ENCODE measurements around the gene AASDH. TPM values are rescaled to one million over a fixed set of nuclear protein-coding genes. Genes with fewer than 3 reads are reported as not detected.
"Not testable (repeated sequence)": the region's sequence is repeated elsewhere in the genome, so short reads cannot be mapped to it uniquely, and the experiment has no call there.

The AASDH gene
- total and polyA plus RNA-seq, 2 donors: 6.3 to 17.9 TPM

GRCh38 chr4:56371426-56372220 lies 15.7 kb downstream of the AASDH start:
- H3K27ac ChIP-seq (ENCODE audit: low read depth in 1 of 2, low read length in 1 of 2): no peak overlapping the region

DNA sequence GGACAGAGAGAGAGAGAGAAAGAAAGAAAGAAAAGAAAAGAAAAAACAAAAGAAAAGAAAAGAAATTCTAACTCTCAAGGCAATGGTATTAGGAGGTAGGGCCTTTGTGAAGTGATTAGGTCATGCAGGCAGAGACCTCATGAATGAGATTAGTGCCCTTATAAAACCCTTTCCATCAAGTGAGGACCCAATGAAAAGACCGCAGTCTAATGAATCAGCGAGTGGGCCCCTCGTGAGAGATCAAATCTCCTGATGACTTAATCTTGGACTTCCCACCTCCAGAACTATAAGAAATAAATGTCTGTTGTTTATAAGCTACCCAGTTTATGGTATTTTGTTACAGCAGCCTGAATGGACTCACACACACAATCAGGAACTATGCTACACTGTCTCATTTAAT lies 16.9 kb downstream of the AASDH start:
- 97% methylated on average over 3 of the region's 3 CpGs for WGBS
- no peaks in the 10 kb centered on the region for H3K9me3 ChIP-seq (ENCODE audit: control insufficient read depth in 2 of 2, insufficient read depth in 1 of 2, low read length in 1 of 2)
- no peak for DNase-seq (ENCODE audit: low read depth in 6 of 9, low spot score in 9 of 9)
- no peak overlapping the region for H3K4me3 ChIP-seq (ENCODE audit: low read length in 2 of 2)
- no peaks in the 10 kb centered on the region for H3K4me1 ChIP-seq (ENCODE audit: control insufficient read depth in 2 of 2, insufficient read depth in 2 of 2, low read length in 2 of 2)
- no peaks in the 10 kb centered on the region for H3K27me3 ChIP-seq (ENCODE audit: control insufficient read depth in 2 of 2, insufficient read depth in 1 of 2, low read length in 1 of 2)
- peaks cover 0 to 8% of the 10 kb centered on the region in 2 donors for H3K36me3 ChIP-seq (ENCODE audit: control insufficient read depth in 2 of 2, insufficient read depth in 2 of 2, low read length in 1 of 2)
- no peak overlapping the region for H3K27ac ChIP-seq (ENCODE audit: low read depth in 1 of 2, low read length in 1 of 2)

More at GRCh38 chr4:56371426-56372220, 15.7 kb downstream of the AASDH start:
- Histone ChIP-seq H3K4me1 (ENCODE audit: control insufficient read depth in 2 of 2, insufficient read depth in 2 of 2, low read length in 2 of 2) (no peaks in the 10 kb centered on the region), H3K27me3 (ENCODE audit: control insufficient read depth in 2 of 2, insufficient read depth in 1 of 2, low read length in 1 of 2) (no peaks in the 10 kb centered on the region), H3K4me3 (ENCODE audit: low read length in 2 of 2) (no peak overlapping the region), H3K36me3 (ENCODE audit: control insufficient read depth in 2 of 2, insufficient read depth in 2 of 2, low read length in 1 of 2) (peaks cover 0 to 8% of the 10 kb centered on the region in 2 donors), H3K9me3 (ENCODE audit: control insufficient read depth in 2 of 2, insufficient read depth in 1 of 2, low read length in 1 of 2) (no peaks in the 10 kb centered on the region)
- DNase-seq (ENCODE audit: low read depth in 6 of 9, low spot score in 9 of 9): no peak
- WGBS: 93% methylated on average over 8 of the region's 8 CpGs

GRCh38 chr4:56362981-56363380 lies 24.3 kb downstream of the AASDH start:
- not testable (repeated sequence) for H3K4me1 ChIP-seq (ENCODE audit: control insufficient read depth in 2 of 2, insufficient read depth in 2 of 2, low read length in 2 of 2); H3K4me3 ChIP-seq (ENCODE audit: low read length in 2 of 2); H3K27ac ChIP-seq (ENCODE audit: low read depth in 1 of 2, low read length in 1 of 2); H3K9me3 ChIP-seq (ENCODE audit: control insufficient read depth in 2 of 2, insufficient read depth in 1 of 2, low read length in 1 of 2); DNase-seq (ENCODE audit: low read depth in 6 of 9, low spot score in 9 of 9); H3K27me3 ChIP-seq (ENCODE audit: control insufficient read depth in 2 of 2, insufficient read depth in 1 of 2, low read length in 1 of 2); H3K36me3 ChIP-seq (ENCODE audit: control insufficient read depth in 2 of 2, insufficient read depth in 2 of 2, low read length in 1 of 2)
- WGBS: 94% methylated on average over 12 of the region's 12 CpGs

DNA sequence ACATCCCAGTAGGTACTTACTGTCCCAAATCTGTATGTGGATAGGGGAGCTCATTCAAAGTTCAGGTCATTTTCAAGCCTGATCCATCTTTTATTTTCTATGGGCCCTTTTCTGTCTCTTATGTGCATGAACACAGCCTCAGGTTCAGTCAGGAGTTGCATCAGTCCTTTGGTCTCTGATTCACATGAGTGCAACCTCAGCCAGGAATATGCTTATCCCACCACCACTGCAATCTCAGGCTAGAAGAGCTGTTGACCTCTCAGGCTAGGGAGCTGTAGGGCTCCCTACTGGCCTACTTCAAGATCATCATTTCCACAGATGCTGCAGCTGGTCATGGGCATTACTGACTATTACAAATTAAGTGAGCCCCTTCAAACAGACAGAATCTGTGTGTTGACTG lies 27.2 kb downstream of the AASDH start:
- no peak overlapping the region for H3K4me3 ChIP-seq (ENCODE audit: low read length in 2 of 2)
- peaks cover 0 to 6% of the 10 kb centered on the region in 2 donors for H3K36me3 ChIP-seq (ENCODE audit: control insufficient read depth in 2 of 2, insufficient read depth in 2 of 2, low read length in 1 of 2)
- no peaks in the 10 kb centered on the region for H3K27me3 ChIP-seq (ENCODE audit: control insufficient read depth in 2 of 2, insufficient read depth in 1 of 2, low read length in 1 of 2)
- peaks cover 1 to 9% of the 10 kb centered on the region in 2 donors for H3K9me3 ChIP-seq (ENCODE audit: control insufficient read depth in 2 of 2, insufficient read depth in 1 of 2, low read length in 1 of 2)
- no peaks in the 10 kb centered on the region for H3K4me1 ChIP-seq (ENCODE audit: control insufficient read depth in 2 of 2, insufficient read depth in 2 of 2, low read length in 2 of 2)
- no peak overlapping the region for H3K27ac ChIP-seq (ENCODE audit: low read depth in 1 of 2, low read length in 1 of 2)
- no peak for DNase-seq (ENCODE audit: low read depth in 6 of 9, low spot score in 9 of 9)

- no peaks in the 10 kb centered on the region for H3K4me1 ChIP-seq (ENCODE audit: control insufficient read depth in 2 of 2, insufficient read depth in 2 of 2, low read length in 2 of 2)
- no peaks in the 10 kb centered on the region for H3K9me3 ChIP-seq (ENCODE audit: control insufficient read depth in 2 of 2, insufficient read depth in 1 of 2, low read length in 1 of 2)
- H3K36me3 ChIP-seq (ENCODE audit: control insufficient read depth in 2 of 2, insufficient read depth in 2 of 2, low read length in 1 of 2): peaks cover 0 to 6% of the 10 kb centered on the region in 2 donors
- no peak overlapping the region for H3K27ac ChIP-seq (ENCODE audit: low read depth in 1 of 2, low read length in 1 of 2)
- H3K4me3 ChIP-seq (ENCODE audit: low read length in 2 of 2): no peak overlapping the region
- 98% methylated on average over 9 of the region's 9 CpGs for WGBS
- no peak for DNase-seq (ENCODE audit: low read depth in 6 of 9, low spot score in 9 of 9)
- H3K27me3 ChIP-seq (ENCODE audit: control insufficient read depth in 2 of 2, insufficient read depth in 1 of 2, low read length in 1 of 2): no peaks in the 10 kb centered on the region
These were observed 30.6 kb downstream of the AASDH start for GRCh38 chr4:56356650-56357049.

- Histone ChIP-seq H3K9me3 (ENCODE audit: control insufficient read depth in 2 of 2, insufficient read depth in 1 of 2, low read length in 1 of 2) (no peaks in the 10 kb centered on the region), H3K27ac (ENCODE audit: low read depth in 1 of 2, low read length in 1 of 2) (no peak overlapping the region), H3K4me1 (ENCODE audit: control insufficient read depth in 2 of 2, insufficient read depth in 2 of 2, low read length in 2 of 2) (no peaks in the 10 kb centered on the region), H3K4me3 (ENCODE audit: low read length in 2 of 2) (no peak overlapping the region), H3K27me3 (ENCODE audit: control insufficient read depth in 2 of 2, insufficient read depth in 1 of 2, low read length in 1 of 2) (no peaks in the 10 kb centered on the region), H3K36me3 (ENCODE audit: control insufficient read depth in 2 of 2, insufficient read depth in 2 of 2, low read length in 1 of 2) (peaks cover 0 to 4% of the 10 kb centered on the region in 2 donors)
- WGBS: 97% methylated on average over 3 of the region's 3 CpGs
- no peak for DNase-seq (ENCODE audit: low read depth in 6 of 9, low spot score in 9 of 9)
These were observed 38.7 kb downstream of the AASDH start for GRCh38 chr4:56348576-56348975.

- Histone ChIP-seq H3K27me3 (ENCODE audit: control insufficient read depth in 2 of 2, insufficient read depth in 1 of 2, low read length in 1 of 2) (no peaks in the 10 kb centered on the region), H3K36me3 (ENCODE audit: control insufficient read depth in 2 of 2, insufficient read depth in 2 of 2, low read length in 1 of 2) (peaks cover 0 to 4% of the 10 kb centered on the region in 2 donors), H3K9me3 (ENCODE audit: control insufficient read depth in 2 of 2, insufficient read depth in 1 of 2, low read length in 1 of 2) (no peaks in the 10 kb centered on the region), H3K4me3 (ENCODE audit: low read length in 2 of 2) (no peak overlapping the region), H3K4me1 (ENCODE audit: control insufficient read depth in 2 of 2, insufficient read depth in 2 of 2, low read length in 2 of 2) (no peaks in the 10 kb centered on the region), H3K27ac (ENCODE audit: low read depth in 1 of 2, low read length in 1 of 2) (no peak overlapping the region)
- 96% methylated on average over 4 of the region's 4 CpGs for WGBS
- no peak for DNase-seq (ENCODE audit: low read depth in 6 of 9, low spot score in 9 of 9)
These were observed 41.8 kb downstream of the AASDH start for GRCh38 chr4:56345458-56345857.

- H3K27me3 ChIP-seq (ENCODE audit: control insufficient read depth in 2 of 2, insufficient read depth in 1 of 2, low read length in 1 of 2): no peaks in the 10 kb centered on the region
- no peak overlapping the region for H3K27ac ChIP-seq (ENCODE audit: low read depth in 1 of 2, low read length in 1 of 2)
- no peak for DNase-seq (ENCODE audit: low read depth in 6 of 9, low spot score in 9 of 9)
- H3K9me3 ChIP-seq (ENCODE audit: control insufficient read depth in 2 of 2, insufficient read depth in 1 of 2, low read length in 1 of 2): peaks cover 0 to under 1% of the 10 kb centered on the region in 2 donors
- no peaks in the 10 kb centered on the region for H3K36me3 ChIP-seq (ENCODE audit: control insufficient read depth in 2 of 2, insufficient read depth in 2 of 2, low read length in 1 of 2)
- H3K4me1 ChIP-seq (ENCODE audit: control insufficient read depth in 2 of 2, insufficient read depth in 2 of 2, low read length in 2 of 2): no peaks in the 10 kb centered on the region
- H3K4me3 ChIP-seq (ENCODE audit: low read length in 2 of 2): no peak overlapping the region
- whole genome bisulfite sequencing: 90% methylated on average over 1 of the region's 1 CpG
These were observed 44.5 kb downstream of the AASDH start for GRCh38 chr4:56342746-56343145.

DNA sequence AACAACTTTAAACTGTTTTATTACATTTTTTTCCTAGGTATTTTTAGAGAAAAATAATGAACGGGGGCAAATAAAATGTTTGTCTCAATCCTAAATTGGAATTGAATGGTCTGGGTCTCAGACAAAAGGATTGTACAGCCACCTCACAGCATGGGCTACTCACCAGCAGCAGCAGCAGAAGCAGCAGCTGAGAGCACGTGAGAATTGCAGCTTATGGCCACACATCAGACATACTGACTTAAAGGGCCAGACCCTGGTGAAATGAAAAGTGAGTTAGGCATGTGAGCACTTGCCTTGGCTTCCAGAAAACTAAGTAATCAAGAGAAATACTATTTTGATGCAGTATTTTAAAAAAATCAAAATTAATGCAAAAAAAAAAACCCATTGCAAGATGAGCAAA lies 56.6 kb downstream of the AASDH start:
- Histone ChIP-seq H3K9me3 (ENCODE audit: control insufficient read depth in 2 of 2, insufficient read depth in 1 of 2, low read length in 1 of 2) (no peaks in the 10 kb centered on the region), H3K4me1 (ENCODE audit: control insufficient read depth in 2 of 2, insufficient read depth in 2 of 2, low read length in 2 of 2) (no peaks in the 10 kb centered on the region), H3K4me3 (ENCODE audit: low read length in 2 of 2) (no peak overlapping the region), H3K27ac (ENCODE audit: low read depth in 1 of 2, low read length in 1 of 2) (no peak overlapping the region), H3K36me3 (ENCODE audit: control insufficient read depth in 2 of 2, insufficient read depth in 2 of 2, low read length in 1 of 2) (no peaks in the 10 kb centered on the region), H3K27me3 (ENCODE audit: control insufficient read depth in 2 of 2, insufficient read depth in 1 of 2, low read length in 1 of 2) (no peaks in the 10 kb centered on the region)
- WGBS: 96% methylated on average over 2 of the region's 2 CpGs
- no peak for DNase-seq (ENCODE audit: low read depth in 6 of 9, low spot score in 9 of 9)

All from thymus (tissue), 11 donors.